ENCODE results near the gene PRSS56. TPM values are rescaled to one million over a fixed set of nuclear protein-coding genes. Genes with fewer than 3 reads are reported as not detected.

PRSS56 gene
- total and polyA plus RNA-seq, 2 of the 8 experiments (the other 6 are each of a cell fraction or from before 2014, with no cell fraction given): 0.03 TPM; not detected in 1

DNA sequence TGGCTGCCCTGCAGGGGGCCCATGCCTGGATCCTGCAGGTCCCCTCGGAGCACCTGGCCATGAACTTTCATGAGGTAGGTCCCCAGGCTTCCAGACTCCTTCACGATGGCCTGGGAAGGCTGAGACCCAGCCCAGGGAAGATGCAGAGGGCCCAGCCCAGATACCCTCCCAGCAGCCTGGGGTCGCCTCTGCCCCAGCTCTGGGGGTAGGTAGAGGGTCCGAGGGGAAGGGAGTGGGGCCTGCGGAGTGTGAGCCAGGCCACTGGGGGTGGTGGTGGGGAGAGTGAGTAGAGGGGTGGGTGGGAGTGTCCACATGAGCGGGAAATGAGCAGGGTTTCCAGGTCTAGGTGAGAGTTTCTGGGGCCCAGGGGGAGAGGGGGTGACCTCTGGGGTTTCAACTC, 4.6 kb downstream of the PRSS56 start:
- Histone ChIP-seq H2BK20ac (ENCODE audit: low read length) (no peak overlapping the region), H2BK5ac (ENCODE audit: low read depth, low read length) (no peak overlapping the region), H3K79me2 (ENCODE audit: control insufficient read depth in 1 of 2, insufficient read depth in 2 of 2, low read length in 2 of 2) (no peaks in the 10 kb centered on the region), H2BK120ac (replicated peaks; ENCODE audit: low read depth, low read length) (no peak overlapping the region), H3K36me3 (ENCODE audit: control insufficient read depth in 2 of 4, insufficient read depth in 4 of 4, low read length in 3 of 4) (no peaks in the 10 kb centered on the region), H4K5ac (ENCODE audit: insufficient read length, low read depth, low read length) (no peak overlapping the region), H4K91ac (replicated peaks; ENCODE audit: insufficient read length, low read length) (no peak overlapping the region), H3K9me3 (ENCODE audit: insufficient read depth in 2 of 2, low read depth in 1 of 2, low read length in 1 of 2) (no peaks in the 10 kb centered on the region), H4K8ac (ENCODE audit: extremely low read depth, insufficient read depth, low read length) (no peak overlapping the region; the same call in 1 of the 2 replicates), H2AK5ac (ENCODE audit: low read depth, low read length) (no peak overlapping the region), H3K23me2 (ENCODE audit: low read depth, low read length) (peaks cover 10% of the 10 kb centered on the region; the same call in 1 of the 2 replicates), H3K4me2 (ENCODE audit: insufficient read depth in 1 of 2, low read depth in 2 of 2, low read length in 2 of 2) (peak overlapping the region in 1 of 2 experiments; percentile 84; a peak in 1 of 4 replicates), H3K27ac (ENCODE audit: low read depth, low read length) (no peak overlapping the region), H2AFZ (ENCODE audit: low read length) (no peak overlapping the region), H3K4me3 (ENCODE audit: extremely low read depth in 1 of 4, insufficient read depth in 2 of 4, low read depth in 3 of 4, low read length in 4 of 4) (0 out of 8 replicates have a peak overlapping the region, but pooled peaks of 1 of the 4 experiments have one; percentile 60), H3K79me1 (ENCODE audit: low read depth, low read length) (no peaks in the 10 kb centered on the region), H3K9ac (replicated peaks in 1 of 4; ENCODE audit: extremely low read depth in 1 of 4, low read depth in 3 of 4, low read length in 3 of 4) (no peak overlapping the region), H3K27me3 (replicated peaks in 1 of 4; ENCODE audit: control insufficient read depth in 3 of 4, extremely low read depth in 1 of 4, insufficient read depth in 3 of 4, low read length in 3 of 4) (peaks cover 19 to 48% (median 37%) of the 10 kb centered on the region in 4 experiments), H2BK12ac (ENCODE audit: low read depth, low read length) (no peak overlapping the region), H2BK15ac (ENCODE audit: low read length) (no peak overlapping the region), H3K18ac (ENCODE audit: extremely low read depth, low read length) (no peak overlapping the region), H3K4ac (replicated peaks; ENCODE audit: insufficient read length, low read depth, low read length) (no peak overlapping the region), H3K4me1 (replicated peaks in 1 of 4; ENCODE audit: control insufficient read depth in 3 of 4, insufficient read depth in 4 of 4, low read length in 3 of 4) (peaks cover 0 to 22% (median 9%) of the 10 kb centered on the region in 4 experiments; a peak in 6 of 7 replicates), H4K20me1 (replicated peaks in 1 of 2; ENCODE audit: control insufficient read depth in 1 of 2, insufficient read depth in 2 of 2, low read length in 2 of 2) (peaks cover 3 to 4% of the 10 kb centered on the region in 2 experiments), H3K23ac (ENCODE audit: insufficient read length) (no peak overlapping the region), H3K14ac (ENCODE audit: insufficient read length) (no peak overlapping the region), H3K56ac (replicated peaks; ENCODE audit: insufficient read length, low read depth, low read length) (no peak overlapping the region)
- no peak for DNase-seq (ENCODE audit: low read depth in 1 of 2, low spot score in 2 of 2)
- ChIA-PET POLR2A (ENCODE audit: partially characterized antibody) (interaction anchor here (1.6 kb wide), 1 partner anchor 80 kb away, joined by 5 read pairs; no protein-coding TSS in a partner anchor), CTCF (ENCODE audit: partially characterized antibody) (interaction anchor here (1.1 to 10.6 kb wide), 11 partner anchors 9 to 192 kb away, joined by 3 to 176 read pairs (median 13); no protein-coding TSS in a partner anchor)
- 85% methylated on average over 2 of the region's 6 CpGs; no CpG with 5 or more reads in 1 of the 2 experiments for WGBS, 2 experiments (ENCODE audit: extremely low coverage in 1 of 2, insufficient coverage in 1 of 2, insufficient read length in 1 of 2, insufficient replicate concordance in 2 of 2, low coverage in 1 of 2, low lambda C conversion rate in 2 of 2, missing lambda C conversion rate in 1 of 2)
- no peak for FAIRE-seq
- TF ChIP-seq POU5F1 (IDR thresholded peaks at IDR 0.05; ENCODE audit: low read depth, low read length) (no peak), SP4 (IDR thresholded peaks at IDR 0.05; ENCODE audit: low read length) (no peak), SIN3A (conservative IDR thresholded peaks at IDR 0.05 in 1 of 2, IDR thresholded peaks at IDR 0.05 in 1 of 2; ENCODE audit: low read depth in 1 of 2, low read length in 2 of 2) (no peak), MAFK (IDR thresholded peaks at IDR 0.05; ENCODE audit: low read depth, low read length) (no peak), BACH1 (IDR thresholded peaks at IDR 0.05; ENCODE audit: low read length) (no peak), RXRA (IDR thresholded peaks at IDR 0.05; ENCODE audit: insufficient read depth, low read depth, low read length) (no peak), BRCA1 (IDR thresholded peaks at IDR 0.05; ENCODE audit: low read depth, low read length) (no peak), EP300 (IDR thresholded peaks at IDR 0.05; ENCODE audit: borderline replicate concordance in 1 of 2, low read depth in 2 of 2, low read length in 2 of 2) (no peak), CHD1 (IDR thresholded peaks at IDR 0.05; ENCODE audit: low read depth, low read length) (no peak), CEBPB (IDR thresholded peaks at IDR 0.05; ENCODE audit: low read depth, low read length) (no peak), SP1 (IDR thresholded peaks at IDR 0.05; ENCODE audit: low read depth, low read length) (no peak)
- TF ChIP-seq, protein P1, sequence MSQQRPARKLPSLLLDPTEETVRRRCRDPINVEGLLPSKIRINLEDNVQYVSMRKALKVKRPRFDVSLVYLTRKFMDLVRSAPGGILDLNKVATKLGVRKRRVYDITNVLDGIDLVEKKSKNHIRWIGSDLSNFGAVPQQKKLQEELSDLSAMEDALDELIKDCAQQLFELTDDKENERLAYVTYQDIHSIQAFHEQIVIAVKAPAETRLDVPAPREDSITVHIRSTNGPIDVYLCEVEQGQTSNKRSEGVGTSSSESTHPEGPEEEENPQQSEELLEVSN (IDR thresholded peaks at IDR 0.05): no peak
- TF ChIP-seq, protein P2, sequence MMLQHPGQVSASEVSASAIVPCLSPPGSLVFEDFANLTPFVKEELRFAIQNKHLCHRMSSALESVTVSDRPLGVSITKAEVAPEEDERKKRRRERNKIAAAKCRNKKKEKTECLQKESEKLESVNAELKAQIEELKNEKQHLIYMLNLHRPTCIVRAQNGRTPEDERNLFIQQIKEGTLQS (IDR thresholded peaks at IDR 0.05; ENCODE audit: insufficient read depth, low read depth, low read length): no peak

All from H1 (cell line).